ENCODE data around the gene DDX25.
"Not testable (repeated sequence)": the region's sequence is repeated elsewhere in the genome, so short reads cannot be mapped to it uniquely, and the experiment has no call there.

Gene DDX25

DNA sequence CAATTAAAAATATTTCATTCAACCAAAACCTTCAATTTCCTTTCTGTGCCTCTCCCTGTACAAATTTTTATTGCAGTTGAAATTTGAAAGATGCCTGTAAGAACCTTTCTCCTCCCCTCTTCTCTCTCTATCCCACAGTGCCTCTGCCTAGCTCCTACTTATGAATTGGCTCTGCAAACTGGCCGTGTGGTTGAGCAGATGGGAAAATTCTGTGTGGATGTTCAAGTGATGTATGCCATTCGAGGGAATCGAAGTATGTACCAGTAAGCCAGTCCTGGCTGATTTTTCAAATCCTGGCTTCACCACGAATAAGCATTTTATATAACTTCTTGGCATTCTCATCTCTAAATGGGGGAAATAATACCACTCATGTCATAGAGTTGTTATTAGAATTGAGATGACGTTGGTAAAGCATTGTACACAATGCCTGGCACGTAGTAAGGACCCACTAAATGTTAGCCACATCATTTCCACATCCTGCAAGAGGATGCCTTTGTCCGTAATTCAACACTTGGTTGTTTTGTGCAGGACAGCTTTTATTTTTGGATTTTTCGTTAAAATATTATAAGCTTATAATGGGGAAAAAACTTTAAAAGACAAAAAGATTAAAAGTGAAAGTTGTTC is 6.0 kb downstream of the DDX25 start:
- DNase-seq: no peak

DNA sequence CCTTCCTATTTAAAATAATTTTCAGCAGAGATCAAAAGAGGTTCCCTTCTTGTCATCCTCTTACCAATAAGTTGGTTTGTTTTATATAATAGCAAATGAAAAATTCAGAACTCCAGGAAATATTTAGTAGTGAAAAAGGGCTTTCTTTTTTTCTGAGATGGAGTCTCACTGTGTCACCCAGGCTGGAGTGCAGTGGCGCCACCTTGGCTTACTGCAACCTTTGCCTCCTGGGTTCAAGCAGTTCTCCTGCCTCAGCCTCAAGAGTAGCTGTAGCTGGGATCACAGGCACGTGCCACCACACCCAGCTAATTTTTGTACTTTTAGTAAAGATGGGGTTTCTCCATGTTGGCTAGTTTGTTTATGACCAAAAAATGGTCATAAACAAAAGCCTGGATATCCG is 10.3 kb downstream of the DDX25 start:
- DNase-seq: not testable (repeated sequence)

DNA sequence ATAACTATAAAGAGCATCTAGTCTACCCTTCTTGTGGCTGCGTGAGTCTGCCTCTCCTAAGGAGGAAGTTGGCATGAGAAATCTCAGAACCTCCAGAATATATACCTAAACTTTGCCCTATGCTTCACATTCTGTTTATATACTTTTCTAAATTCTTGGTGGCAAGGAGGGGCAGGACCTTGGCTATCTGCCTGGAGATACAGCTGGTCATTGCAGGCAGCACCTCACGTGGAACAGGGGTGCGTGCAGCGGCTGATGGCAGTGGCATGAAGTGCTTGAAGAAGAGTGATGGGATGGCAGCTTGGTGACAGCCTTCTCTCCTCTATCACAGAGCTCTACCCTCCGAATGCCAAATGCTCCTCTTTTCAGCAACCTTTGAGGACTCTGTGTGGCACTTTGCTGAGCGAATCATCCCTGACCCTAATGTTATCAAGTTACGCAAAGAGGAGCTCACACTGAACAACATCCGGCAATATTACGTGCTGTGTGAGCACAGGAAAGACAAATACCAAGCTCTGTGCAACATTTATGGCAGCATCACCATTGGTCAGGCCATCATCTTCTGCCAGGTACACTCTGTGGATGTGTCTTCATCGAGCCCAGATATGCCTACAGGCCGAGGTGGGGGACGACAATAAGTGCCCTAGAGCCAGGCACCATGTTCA is 12.5 kb downstream of the DDX25 start:
- DNase-seq: no peak

DNA sequence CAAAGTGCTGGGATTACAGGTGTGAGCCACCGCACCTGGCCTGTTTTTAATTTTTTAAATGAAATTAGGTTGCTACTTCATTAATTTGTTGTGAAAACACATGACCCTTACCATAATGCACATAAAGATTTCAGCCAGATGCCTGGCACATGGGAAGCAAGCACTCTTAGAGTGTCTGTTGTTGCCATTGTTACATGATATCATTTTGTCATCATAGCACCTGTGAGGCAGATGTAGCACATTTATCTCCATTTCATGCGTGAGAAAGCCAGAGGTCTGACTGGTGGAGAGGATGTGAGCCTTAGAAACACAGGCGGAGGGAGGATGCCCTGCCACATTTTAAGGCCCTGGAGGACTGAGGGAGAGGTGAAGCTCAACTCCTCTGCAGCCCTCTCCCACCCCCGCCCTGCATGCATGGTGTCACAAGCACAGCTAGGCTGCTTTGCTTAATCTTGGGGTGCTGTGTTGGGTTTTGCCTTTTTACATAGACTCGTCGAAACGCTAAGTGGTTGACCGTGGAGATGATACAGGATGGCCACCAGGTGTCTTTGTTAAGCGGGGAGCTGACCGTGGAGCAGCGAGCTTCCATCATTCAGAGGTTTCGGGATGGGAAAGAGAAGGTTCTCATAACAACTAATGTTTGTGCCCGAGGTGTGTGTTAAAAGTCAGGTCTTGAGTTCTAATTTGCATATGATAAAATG is 14.0 kb downstream of the DDX25 start:
- DNase-seq: no peak

DNA sequence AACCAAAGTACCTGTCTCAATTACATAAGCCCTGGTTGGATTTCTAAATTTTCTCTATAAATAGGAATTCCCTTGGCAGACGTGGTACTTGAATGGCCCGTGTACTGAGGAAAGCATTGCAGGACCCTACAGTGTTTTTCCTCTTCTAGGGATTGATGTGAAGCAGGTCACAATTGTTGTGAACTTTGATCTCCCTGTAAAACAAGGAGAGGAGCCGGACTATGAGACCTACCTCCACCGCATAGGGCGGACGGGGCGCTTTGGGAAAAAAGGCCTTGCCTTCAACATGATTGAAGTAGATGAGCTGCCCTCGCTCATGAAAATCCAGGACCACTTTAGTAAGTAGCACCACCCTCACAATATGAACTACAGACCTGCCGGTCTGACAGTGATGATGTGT is 16.7 kb downstream of the DDX25 start:
- no peak for DNase-seq

DNA sequence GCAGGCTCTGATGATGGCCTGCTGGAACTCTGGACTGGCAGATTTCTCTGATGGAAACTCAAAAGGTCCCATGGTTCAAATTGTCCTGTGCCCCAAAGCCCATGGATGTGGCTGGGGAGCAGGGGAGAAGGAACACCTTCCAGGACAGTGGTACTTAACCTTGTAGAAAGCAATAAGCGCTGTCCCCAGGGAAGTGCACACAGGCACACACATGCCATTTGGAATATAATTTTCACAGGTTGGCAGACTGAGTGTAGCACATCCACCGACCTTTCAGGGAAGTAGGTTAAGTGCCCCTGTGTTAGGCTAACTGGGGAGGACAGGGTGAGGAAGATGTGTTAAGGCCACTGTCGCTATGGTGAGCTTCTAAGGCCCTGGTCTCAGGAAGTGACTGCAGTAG is 17.8 kb downstream of the DDX25 start:
- no peak for DNase-seq

DNA sequence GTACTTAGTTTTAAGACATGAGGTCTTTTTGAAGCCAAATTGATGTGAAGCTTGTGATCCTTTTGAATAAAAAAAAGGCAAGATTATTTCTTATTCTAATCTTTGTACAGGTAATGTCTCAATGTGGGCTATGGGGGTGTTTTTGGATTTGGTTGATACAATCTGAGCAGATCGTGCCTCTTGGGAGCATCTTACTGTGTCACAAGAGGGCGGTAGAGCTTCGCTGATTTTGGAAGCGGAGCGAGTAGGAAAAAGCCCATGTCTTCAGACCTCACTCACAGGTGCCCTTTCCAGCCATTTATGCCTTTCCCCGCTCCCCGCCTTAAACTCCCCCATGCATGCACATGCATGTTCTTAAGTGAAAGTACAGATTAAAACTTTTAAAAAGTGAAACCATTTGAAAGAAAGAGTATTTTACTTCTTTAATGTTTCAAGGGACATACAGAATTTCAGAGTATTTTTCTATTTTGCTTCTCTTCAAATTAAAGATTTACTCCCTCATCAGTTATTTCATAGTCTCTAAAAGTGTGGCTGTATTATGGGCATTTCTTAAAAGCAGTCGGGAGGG is 18.8 kb downstream of the DDX25 start:
- no peak for DNase-seq

DNA sequence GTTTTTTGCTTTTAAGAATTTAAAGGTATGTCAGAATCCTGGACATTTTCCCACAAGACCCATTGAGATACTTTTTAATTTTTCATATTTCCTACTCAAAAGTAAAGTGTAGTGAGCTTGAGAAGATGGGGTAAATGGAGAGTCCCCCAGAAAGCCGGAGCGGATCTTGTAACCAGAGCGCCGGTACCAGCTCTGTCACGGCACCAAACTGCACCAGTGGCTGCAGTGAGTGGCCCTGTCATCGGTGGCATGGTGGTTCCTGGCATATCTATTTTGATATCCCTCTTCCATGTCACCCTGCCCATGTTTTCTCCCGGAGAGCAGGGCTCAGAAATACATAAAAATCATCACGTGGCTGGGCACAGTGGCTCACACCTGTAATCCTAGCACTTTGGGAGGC is 19.3 kb downstream of the DDX25 start:
- DNase-seq: no peak

DNA sequence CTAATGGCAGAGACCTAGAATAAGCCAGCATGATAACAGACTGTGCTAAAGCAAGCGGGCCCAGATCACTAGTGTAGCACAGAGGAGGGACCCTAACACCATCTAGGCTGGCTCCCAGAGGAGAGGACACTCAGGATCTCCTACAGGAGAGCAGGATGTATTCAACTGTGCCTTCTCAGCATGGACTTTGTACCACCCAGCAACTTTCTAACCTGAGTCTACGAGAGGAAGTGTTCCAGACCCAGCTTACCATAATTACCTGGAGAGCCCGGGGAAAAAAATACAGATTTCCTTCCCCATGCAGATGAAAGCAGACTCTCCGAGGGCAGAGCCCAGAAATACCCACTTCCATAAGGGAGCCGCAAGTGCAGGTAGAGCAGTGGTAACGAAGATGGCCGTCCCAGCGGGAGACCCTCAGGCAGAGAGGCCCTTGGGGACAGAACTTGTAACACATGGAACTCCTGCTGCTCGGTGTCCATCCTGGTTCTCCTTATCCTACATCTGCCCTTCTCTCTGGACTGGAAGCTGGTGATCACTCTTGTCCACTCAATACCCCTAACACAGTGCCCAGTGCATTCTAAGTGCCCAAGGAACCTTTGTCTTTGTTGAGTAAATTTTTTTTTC is 20.2 kb downstream of the DDX25 start:
- DNase-seq: no peak

DNA sequence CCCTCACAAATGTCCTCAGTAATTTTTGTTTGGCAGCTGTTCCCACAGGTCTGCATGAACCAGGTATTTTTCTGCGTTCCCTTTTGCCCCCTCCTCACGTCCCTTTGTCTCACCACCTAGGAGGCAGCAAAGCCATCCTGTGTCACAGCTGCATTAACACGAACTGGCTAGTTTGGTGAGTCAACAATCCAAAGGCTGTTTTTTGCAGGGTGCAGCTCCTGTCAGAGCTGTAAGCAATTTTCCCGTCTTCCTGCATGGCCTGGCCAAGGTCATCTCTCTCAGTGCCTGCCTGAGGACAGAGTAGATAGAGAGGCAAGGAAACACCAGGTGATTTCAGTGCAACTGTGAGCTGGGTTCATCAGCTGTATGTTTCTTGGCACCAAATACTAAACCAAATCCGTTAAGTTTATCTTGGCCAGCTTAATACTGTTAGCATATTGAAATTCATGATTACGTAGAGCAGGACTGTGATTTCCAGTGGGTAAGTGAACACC is 21.0 kb downstream of the DDX25 start:
- DNase-seq: no peak

DNA sequence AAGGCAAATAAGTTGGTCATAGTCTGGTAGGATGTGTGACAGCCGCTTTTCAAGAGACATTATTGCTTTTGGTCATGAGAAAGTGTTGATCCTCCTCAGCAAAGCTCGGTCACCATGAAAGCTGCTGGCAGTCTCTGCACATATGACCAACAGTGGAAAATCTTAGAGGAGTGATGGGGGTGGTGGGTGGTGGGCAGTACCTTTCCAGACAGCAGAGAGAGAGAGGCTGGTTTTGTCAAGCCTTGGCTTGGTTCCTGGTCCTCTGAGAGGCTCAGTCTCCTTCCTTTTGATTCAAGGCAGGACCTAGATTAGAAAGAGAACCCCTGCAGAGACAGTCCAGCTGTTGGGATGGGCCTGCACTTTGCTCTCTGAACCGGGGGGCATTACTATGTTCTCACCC is 21.5 kb downstream of the DDX25 start:
- no peak for DNase-seq

DNA sequence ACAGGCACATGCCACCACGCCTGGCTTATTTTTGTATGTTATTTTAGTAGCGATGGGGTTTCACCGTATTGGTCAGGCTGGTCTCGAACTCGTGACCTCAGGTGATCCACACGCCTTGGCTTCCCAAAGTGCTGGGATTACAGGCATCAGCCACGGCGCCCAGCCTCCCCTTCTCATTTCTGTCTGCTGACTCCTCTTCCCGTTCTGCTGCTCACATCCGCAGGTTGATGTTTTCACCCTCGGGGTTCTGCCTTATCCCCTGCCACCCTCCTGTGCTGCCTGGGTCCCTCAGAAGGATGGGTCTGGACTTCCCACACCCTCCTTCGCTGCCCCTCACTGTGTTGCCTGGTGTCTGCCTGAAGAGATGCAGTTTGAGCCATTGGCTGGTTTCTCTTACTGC is 22.4 kb downstream of the DDX25 start:
- DNase-seq: no peak

DNA sequence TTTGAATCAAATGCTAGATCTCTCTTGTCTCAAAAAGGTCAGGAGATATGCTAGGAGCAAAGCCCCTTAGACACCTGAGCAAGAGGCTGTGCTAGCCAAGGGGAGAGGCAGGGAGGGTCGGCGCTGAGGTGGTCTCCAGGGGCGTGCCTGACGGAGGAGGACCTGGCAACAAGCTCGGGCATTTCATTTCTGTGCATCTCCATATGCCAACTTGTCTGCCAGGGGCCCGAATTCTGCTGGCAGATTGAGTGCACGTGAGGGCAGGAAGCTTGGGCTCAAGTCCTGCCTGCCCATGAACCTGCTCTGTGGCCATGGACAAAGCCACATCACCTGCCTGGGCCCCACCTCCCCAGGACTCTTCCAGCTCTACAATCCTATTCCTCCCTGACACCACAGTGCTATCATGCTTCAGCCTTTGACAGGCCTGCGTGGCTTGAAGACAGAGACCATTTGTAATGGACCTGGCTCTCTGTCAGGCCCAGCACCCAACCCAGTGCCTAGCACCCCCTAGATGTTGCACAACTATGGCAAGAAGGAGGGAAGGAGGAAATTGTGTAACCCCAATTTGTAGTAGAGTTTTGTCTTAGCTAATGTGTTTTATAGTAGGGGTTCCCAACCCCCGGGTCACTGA is 25.3 kb downstream of the DDX25 start:
- no peak for DNase-seq

DNA sequence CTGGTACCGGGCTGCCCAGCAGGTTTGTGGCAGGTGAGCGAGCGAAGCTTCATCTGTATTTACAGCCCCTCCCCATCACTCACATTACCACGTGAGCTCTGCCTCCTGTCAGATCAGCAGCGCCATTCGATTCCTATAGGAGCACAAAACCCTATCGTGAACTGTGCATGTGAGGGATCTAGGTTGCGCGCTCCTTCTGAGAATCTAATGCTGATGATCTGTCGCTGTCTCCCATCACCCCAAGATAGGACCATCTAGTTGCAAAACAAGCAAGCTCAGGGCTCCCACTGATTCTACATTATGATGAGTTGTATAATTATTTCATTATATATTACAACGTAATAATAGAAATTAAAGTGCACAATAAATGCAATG is 25.8 kb downstream of the DDX25 start:
- no peak for DNase-seq

DNA sequence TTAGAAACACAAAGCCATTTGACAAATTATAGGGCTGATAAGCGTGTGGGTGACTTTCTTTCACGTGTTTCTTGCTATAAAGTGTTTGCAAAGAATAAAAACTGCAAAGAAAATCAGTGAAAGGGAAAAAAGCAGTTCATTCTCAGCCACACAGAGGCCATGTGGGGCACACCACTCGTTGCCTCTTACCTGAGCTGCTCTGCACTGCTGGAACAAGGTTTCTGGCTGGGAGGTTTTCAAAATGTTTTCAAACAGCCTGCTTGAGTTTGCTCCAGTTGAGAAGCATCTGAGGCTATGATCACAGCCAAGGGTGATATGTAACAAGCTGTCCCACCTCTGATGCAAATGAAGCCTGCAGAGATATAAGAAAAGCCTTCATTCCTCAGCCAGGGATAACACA is 26.8 kb downstream of the DDX25 start:
- no peak for DNase-seq

DNA sequence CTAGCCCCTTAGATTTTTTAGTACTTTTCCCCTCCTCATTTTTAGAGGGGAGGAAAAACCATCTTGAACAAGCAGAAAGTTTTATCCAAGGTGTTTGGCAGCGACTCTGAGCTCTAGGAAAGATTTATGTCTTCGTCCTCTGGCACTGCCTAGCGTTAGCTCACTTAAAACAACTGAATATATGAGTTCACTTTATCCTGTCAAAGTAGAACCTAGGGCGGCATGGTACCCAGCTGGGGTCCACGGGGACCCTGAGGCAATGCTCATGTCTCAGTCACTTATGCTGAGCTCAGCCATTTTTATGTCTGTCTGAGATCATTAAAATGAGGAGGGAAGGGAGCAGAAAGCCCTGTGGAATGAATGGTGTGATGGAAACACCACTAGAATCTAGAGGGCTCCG is 27.4 kb downstream of the DDX25 start:
- DNase-seq: no peak

DNA sequence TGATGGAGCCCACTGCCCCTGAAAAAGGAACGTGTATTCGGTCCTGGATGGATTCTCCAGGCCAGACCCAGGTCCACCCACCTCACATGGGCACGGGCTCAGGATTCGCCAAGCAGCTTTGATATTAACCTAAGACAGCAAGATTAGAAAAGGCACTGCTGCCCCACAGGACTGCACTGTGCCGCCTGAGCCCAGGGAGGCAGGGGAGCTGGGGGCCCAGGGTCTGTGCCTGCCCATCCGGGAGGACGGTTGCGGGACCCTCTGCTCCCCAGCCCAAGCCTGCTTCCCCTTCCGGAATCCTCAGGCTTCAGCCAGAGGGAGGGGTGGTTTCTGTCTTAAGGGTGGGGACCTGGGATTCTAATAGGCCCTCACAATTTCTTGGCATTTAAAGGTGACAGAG is 28.0 kb downstream of the DDX25 start:
- no peak for DNase-seq

DNA sequence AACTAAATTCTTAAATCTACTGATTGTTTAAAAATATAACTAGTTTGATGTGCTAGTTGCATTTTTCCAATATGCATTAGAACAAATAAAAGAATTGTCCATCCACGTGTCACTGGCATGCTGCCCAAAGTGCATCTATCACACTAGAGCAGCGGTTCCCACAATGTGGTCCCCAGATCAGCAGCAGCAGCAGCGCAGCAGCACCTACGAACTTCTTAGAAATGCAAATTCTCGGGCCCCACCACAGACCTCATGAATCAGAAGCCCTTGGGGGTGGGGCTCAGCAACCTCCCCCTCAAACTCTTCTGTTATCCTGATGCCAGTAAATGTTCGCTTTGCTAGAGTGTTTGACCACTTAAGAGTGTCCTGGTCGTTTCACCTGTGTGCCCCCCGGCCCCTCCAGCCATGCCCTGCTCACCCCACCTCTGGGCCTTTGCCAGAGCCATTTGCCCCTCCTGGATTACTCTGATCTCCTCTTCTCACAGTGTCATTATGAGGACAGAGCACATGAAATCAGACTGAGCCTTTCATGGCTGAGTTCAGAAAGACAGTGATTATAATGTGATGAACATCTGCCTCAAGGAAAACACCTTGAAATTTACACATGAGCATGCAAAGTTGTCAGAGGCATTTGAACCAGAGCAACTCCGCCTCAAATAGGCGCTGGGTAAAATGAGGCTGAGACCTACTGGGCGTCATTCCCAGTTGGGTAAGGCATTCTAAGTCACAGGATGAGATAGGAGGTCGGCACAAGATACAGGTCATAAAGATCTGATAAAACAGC is 28.9 kb downstream of the DDX25 start:
- no peak for DNase-seq

DNA sequence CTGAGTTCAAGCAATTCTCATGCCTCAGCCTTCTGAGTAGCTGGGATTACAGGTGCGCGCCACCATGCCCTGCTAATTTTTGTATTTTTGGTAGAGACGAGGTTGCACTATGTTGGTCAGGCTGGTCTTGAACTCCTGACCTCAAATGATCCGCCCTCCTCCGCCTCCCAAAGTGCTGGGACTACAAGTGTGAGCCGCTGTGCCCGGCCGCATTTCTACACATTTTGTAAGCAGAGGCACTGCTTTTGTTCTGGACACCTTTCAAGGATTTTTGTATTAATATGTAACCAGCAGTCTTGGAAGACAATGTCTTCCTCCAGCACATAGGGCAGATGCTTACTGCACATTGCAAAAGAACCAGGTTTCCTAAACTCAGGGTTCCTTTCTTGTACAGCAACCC is 30.2 kb downstream of the DDX25 start:
- no peak for DNase-seq

DNA sequence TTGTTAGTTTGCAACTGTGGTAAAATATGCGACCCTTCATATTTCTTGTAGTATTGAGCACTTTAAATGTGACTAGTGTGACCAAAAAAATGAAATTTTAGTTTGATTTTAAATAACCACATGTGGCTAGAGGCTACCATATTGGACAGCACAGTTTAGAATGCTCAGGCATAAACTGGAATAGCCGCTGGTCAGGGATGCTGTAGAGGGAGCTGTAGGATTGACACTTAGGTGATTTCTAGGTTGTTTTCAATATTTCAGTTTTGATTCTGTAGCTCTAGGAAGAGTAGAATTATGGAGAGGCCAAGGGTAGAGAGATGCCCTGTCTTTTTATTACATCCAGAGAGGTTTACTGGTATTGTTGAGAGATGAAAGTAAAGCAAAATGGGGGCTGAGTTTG is 30.7 kb downstream of the DDX25 start:
- no peak for DNase-seq

DNA sequence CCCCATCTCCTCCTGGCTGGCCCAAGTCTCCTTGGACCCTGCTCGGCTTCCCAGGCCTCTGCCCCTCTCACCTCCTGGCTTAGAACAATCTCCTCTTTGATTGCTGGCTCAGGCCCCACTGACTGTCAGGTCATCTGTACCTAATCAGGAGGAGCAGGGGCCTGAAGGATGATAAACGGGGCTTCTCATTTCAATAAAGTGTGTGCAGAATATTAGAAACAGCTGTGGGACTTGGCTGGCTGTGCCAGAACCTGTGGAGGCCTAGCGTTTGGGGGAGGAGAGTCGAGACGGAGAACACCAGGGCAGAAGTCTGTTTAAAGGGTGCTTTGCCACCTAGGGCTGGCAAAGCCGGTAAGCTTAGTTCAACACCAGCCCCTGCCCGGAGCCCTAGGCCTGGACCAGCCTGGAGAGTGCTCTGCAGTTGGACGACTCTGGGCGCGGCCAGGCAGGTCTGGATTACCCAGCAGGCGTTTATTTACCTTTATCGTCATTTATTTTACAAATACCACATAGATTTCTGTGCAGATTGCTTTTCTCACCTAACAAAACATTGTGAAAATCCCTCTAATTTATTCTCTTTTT is 31.4 kb downstream of the DDX25 start:
- no peak for DNase-seq

DNA sequence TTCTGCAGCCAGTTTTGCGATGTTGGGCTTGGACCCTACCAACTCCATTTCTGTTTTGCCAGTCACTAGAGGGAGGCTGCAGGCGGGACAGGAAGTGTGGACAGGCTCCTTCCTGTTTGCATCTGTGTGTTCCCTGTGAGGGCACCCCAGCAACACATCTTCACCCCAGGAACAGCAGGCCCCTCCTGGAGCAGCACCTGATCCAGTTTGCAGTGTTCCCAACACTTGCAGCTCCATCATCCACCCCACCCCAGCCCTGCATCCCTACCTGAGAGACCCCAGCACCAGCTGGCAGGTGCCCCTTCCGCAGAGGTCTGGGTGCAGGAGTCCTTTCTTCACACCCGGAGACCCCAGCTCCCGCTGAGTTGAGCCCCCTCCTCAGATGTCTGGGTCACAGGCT is 34.1 kb downstream of the DDX25 start:
- DNase-seq: no peak
